Omental fat pad (tissue), 4 donors: ENCODE data around the gene PTGR2. TPM values are rescaled to one million over a fixed set of nuclear protein-coding genes. Genes with fewer than 3 reads are reported as not detected.
"Not testable (repeated sequence)": the region's sequence is repeated elsewhere in the genome, so short reads cannot be mapped to it uniquely, and the experiment has no call there.

Experiments used
- ATAC-seq: fragments of 150-250 bp; one replicate; pipeline ENCODE4 v1.9.1; 2016; ENCODE audit warnings: mild to moderate bottlenecking, moderate library complexity; ENCODE audit not compliant: low FRiP score
- DNase-seq: peaks from one replicate; pipeline ENCODE4 v3.0.0-alpha.2; 2019; ENCODE audit warnings: low spot score
- CTCF ChIP-seq, 3 donors: fragments of 450-650 bp; IDR thresholded peaks; one replicate each; pipeline ENCODE4 v1.5.1; 2016 to 2017; ENCODE audit warnings: antibody characterized with exemption in 3 of 3, mild to moderate bottlenecking in 3 of 3, moderate library complexity in 2 of 3
- total RNA-seq, 4 donors: library from RNA; depleted of rRNA; stranded (reverse); fragments of >200 nt; gene quantifications; one replicate each; pipeline ENCODE4 v1.1.0, GENCODE V29; 2016

Gene PTGR2
- total RNA-seq, 4 donors from 2014 or later = 3.8 to 10.7 (median 4.9) TPM

- DNase-seq (no peak), ATAC-seq (no peak)
- TF ChIP-seq CTCF (IDR thresholded peaks at IDR 0.05) = no peak
Observed at GRCh38 chr14:73895939-73896338, 44.3 kb downstream of the PTGR2 start.

GRCh38 chr14:73896521-73896920 is 44.9 kb downstream of the PTGR2 start:
- ATAC-seq (peak; percentile 80), DNase-seq (no peak)
- no peak for TF ChIP-seq CTCF (IDR thresholded peaks at IDR 0.05)

GRCh38 chr14:73903028-73903427 is 51.4 kb downstream of the PTGR2 start:
- no peak for DNase-seq
- no peak for TF ChIP-seq CTCF (IDR thresholded peaks at IDR 0.05)
- no peak for ATAC-seq

GRCh38 chr14:73909681-73910080 is 58.0 kb downstream of the PTGR2 start:
- ATAC-seq = no peak
- DNase-seq = no peak
- TF ChIP-seq CTCF (IDR thresholded peaks at IDR 0.05) = no peak

GRCh38 chr14:73913256-73913655 is 61.6 kb downstream of the PTGR2 start:
- no peak for ATAC-seq
- TF ChIP-seq CTCF (IDR thresholded peaks at IDR 0.05) = no peak
- DNase-seq = no peak

GRCh38 chr14:73916324-73916723 is 64.7 kb downstream of the PTGR2 start:
- ATAC-seq (no peak), DNase-seq (no peak)
- TF ChIP-seq CTCF (IDR thresholded peaks at IDR 0.05) = no peak

GRCh38 chr14:73919457-73919856 is 67.8 kb downstream of the PTGR2 start:
- not testable (repeated sequence) for DNase-seq, ATAC-seq

- DNase-seq = no peak
- ATAC-seq = no peak
- no peak for TF ChIP-seq CTCF (IDR thresholded peaks at IDR 0.05)
Observed at GRCh38 chr14:73924337-73924736, 72.7 kb downstream of the PTGR2 start.
